Spleen (tissue), 7 donors: ENCODE measurements around the gene DNAAF5.

Experiments
- POLR2A ChIP-seq, 3 donors: fragments of 450-650 bp; IDR thresholded peaks; one replicate each; pipeline ENCODE4 v1.5.1; 2017; ENCODE audit warnings: antibody characterized with exemption in 3 of 3, mild to moderate bottlenecking in 1 of 3
- TF ChIP-seq, protein P1 (sequence below), 11 experiments: fragments of 200-600 bp in 7 of 11; fragments of 450-650 bp in 4 of 11; sonication (generic) in 4 of 11; IDR thresholded peaks in 8 of 11; conservative IDR thresholded peaks in 3 of 11; 1 replicate in 7 of 11; 2 replicates in 4 of 11; pipeline versions ENCODE4 v1.4.0 to v1.8.0; 2016 to 2021; ENCODE audit warnings: antibody characterized with exemption in 11 of 11, inconsistent platforms in 4 of 11, mild to moderate bottlenecking in 1 of 11
- donor health status: DM: no; HTN: no; CAD: no; lungs with moderate emphysema.
- donor health status: DM: no; HTN: no; CAD: no.
- donor health status: DM: no; HTN: no; CAD: no.

DNA sequence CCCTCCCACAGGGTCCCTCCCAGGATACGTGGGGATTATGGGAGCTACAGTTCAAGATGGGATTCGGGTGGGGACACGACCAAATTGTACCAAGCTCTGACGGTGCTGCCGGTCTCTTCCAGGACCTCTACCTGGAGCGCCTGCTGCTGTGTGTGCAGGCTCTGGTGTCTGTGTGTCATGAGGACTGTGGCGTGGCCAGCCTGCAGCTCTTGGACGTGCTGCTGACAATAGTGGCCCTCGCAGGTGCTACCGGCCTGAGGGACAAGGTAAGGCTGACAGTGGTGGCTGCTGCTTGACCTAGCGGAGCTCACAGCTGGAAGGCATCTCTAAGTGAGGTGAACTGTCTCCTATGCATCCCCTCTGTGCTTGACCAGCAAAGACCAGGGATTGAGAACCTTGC is 35.1 kb downstream of the DNAAF5 start:
- TF ChIP-seq, protein P1, sequence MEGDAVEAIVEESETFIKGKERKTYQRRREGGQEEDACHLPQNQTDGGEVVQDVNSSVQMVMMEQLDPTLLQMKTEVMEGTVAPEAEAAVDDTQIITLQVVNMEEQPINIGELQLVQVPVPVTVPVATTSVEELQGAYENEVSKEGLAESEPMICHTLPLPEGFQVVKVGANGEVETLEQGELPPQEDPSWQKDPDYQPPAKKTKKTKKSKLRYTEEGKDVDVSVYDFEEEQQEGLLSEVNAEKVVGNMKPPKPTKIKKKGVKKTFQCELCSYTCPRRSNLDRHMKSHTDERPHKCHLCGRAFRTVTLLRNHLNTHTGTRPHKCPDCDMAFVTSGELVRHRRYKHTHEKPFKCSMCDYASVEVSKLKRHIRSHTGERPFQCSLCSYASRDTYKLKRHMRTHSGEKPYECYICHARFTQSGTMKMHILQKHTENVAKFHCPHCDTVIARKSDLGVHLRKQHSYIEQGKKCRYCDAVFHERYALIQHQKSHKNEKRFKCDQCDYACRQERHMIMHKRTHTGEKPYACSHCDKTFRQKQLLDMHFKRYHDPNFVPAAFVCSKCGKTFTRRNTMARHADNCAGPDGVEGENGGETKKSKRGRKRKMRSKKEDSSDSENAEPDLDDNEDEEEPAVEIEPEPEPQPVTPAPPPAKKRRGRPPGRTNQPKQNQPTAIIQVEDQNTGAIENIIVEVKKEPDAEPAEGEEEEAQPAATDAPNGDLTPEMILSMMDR (IDR thresholded peaks at IDR 0.05 in 8 of 11, conservative IDR thresholded peaks at IDR 0.05 in 3 of 11): no peak
- no peak for TF ChIP-seq POLR2A (IDR thresholded peaks at IDR 0.05)
